C4-2B (cell line): ENCODE results near the gene DGKG.

ENCODE experiments used
- H3K27ac ChIP-seq: fragments of 450-650 bp; 2 replicates; pipeline ENCODE4 v1.5.1; 2017
- ZFX ChIP-seq: fragments of 450-650 bp; IDR thresholded peaks from 2 replicates; pipeline ENCODE4 v1.6.1; 2017
- TF ChIP-seq, protein P1 (sequence below): fragments of 450-650 bp; conservative IDR thresholded peaks from 2 replicates; pipeline ENCODE4 v1.5.1; 2017; ENCODE audit warnings: mild to moderate bottlenecking

The DGKG gene

GRCh38 chr3:186165331-186165730 lies 196.7 kb downstream of the DGKG start:
- no peak overlapping the region for H3K27ac ChIP-seq
- TF ChIP-seq, protein P1, sequence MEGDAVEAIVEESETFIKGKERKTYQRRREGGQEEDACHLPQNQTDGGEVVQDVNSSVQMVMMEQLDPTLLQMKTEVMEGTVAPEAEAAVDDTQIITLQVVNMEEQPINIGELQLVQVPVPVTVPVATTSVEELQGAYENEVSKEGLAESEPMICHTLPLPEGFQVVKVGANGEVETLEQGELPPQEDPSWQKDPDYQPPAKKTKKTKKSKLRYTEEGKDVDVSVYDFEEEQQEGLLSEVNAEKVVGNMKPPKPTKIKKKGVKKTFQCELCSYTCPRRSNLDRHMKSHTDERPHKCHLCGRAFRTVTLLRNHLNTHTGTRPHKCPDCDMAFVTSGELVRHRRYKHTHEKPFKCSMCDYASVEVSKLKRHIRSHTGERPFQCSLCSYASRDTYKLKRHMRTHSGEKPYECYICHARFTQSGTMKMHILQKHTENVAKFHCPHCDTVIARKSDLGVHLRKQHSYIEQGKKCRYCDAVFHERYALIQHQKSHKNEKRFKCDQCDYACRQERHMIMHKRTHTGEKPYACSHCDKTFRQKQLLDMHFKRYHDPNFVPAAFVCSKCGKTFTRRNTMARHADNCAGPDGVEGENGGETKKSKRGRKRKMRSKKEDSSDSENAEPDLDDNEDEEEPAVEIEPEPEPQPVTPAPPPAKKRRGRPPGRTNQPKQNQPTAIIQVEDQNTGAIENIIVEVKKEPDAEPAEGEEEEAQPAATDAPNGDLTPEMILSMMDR: no peak
- TF ChIP-seq ZFX: no peak

GRCh38 chr3:186164696-186165095 lies 197.3 kb downstream of the DGKG start:
- TF ChIP-seq, protein P1: no peak
- TF ChIP-seq ZFX: no peak
- H3K27ac ChIP-seq: no peak overlapping the region

- TF ChIP-seq, protein P1: no peak
- no peak for TF ChIP-seq ZFX
- H3K27ac ChIP-seq: no peak overlapping the region
Measured at GRCh38 chr3:186162221-186162620, 199.8 kb downstream of the DGKG start.

- TF ChIP-seq ZFX: no peak
- TF ChIP-seq, protein P1: no peak
- no peak overlapping the region for H3K27ac ChIP-seq
Measured at GRCh38 chr3:186160691-186161243, 201.3 kb downstream of the DGKG start.

DNA sequence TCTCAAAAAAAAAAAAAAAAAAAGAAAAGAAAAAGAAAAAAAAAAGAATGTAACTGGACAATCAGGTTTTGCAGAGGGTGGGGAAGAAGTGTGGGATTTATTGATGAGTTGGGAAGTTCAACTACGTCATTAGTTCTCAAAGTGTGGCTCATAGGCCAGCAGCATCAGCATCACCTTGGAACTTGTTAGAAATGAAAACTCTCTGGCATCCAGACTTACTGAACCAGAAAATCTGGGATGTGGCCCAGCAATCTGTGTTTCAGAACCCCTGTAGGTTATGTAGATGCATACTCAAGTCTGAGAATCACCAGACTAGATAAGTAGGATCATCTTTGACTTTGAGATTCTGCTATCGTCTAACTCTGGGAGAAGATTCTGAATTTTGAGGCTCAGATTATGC lies 207.4 kb downstream of the DGKG start:
- no peak for TF ChIP-seq ZFX
- TF ChIP-seq, protein P1: no peak
- H3K27ac ChIP-seq: no peak overlapping the region

GRCh38 chr3:186152889-186153292 lies 209.1 kb downstream of the DGKG start:
- TF ChIP-seq, protein P1: no peak
- no peak for TF ChIP-seq ZFX
- H3K27ac ChIP-seq: no peak overlapping the region

GRCh38 chr3:186152361-186152798 lies 209.7 kb downstream of the DGKG start:
- TF ChIP-seq, protein P1: no peak
- TF ChIP-seq ZFX: no peak

More at GRCh38 chr3:186152361-186152798, 209.7 kb downstream of the DGKG start:
- H3K27ac ChIP-seq: no peak overlapping the region
